ENCODE data around the gene CAB39L.

DNA sequence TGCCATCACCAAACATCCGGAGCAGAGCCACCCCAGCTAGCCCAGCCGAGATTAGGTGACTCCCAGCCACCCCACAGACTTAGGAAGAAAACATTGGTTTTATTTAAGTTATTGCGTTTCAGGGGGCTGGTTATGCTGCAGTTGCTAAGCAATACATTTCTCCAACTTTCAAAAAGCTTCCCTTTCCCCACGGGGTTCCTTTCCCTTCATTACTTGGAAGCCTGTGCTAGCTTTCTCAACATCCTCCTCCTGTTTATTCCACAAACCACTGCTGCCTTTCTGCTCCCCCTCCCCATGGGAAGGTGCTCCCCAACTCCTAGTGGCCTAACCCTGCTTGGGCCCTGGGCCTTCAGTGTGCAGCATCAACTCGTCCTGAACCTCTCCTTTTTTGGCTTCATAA, 143.6 kb downstream of the CAB39L start:
- TF ChIP-seq, protein P1, sequence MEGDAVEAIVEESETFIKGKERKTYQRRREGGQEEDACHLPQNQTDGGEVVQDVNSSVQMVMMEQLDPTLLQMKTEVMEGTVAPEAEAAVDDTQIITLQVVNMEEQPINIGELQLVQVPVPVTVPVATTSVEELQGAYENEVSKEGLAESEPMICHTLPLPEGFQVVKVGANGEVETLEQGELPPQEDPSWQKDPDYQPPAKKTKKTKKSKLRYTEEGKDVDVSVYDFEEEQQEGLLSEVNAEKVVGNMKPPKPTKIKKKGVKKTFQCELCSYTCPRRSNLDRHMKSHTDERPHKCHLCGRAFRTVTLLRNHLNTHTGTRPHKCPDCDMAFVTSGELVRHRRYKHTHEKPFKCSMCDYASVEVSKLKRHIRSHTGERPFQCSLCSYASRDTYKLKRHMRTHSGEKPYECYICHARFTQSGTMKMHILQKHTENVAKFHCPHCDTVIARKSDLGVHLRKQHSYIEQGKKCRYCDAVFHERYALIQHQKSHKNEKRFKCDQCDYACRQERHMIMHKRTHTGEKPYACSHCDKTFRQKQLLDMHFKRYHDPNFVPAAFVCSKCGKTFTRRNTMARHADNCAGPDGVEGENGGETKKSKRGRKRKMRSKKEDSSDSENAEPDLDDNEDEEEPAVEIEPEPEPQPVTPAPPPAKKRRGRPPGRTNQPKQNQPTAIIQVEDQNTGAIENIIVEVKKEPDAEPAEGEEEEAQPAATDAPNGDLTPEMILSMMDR (conservative IDR thresholded peaks at IDR 0.05; ENCODE audit: low read depth, low read length) = no peak
- no peak for TF ChIP-seq EZH2 (IDR thresholded peaks at IDR 0.05; ENCODE audit: borderline replicate concordance, low read depth, low read length, poor library complexity, severe bottlenecking)
